Fibroblast of lung (primary cell): ENCODE results near the gene RRAD.

Source experiments
- EZH2 ChIP-seq: IDR thresholded peaks from 2 replicates; pipeline ENCODE4 v1.5.1; 2012; ENCODE audit warnings: low read length, control low read depth, mild to moderate bottlenecking; ENCODE audit errors: missing control alignments
- TF ChIP-seq, protein P1 (sequence below), 2 donors: IDR thresholded peaks in 1 of 2; conservative IDR thresholded peaks in 1 of 2; 1 replicate in 1 of 2; 2 replicates in 1 of 2; pipeline ENCODE4 v1.5.1; 2011 to 2012; ENCODE audit warnings: low read length in 2 of 2, control low read depth in 1 of 2, inconsistent platforms in 1 of 2, low read depth in 1 of 2, mild to moderate bottlenecking in 1 of 2

DNA sequence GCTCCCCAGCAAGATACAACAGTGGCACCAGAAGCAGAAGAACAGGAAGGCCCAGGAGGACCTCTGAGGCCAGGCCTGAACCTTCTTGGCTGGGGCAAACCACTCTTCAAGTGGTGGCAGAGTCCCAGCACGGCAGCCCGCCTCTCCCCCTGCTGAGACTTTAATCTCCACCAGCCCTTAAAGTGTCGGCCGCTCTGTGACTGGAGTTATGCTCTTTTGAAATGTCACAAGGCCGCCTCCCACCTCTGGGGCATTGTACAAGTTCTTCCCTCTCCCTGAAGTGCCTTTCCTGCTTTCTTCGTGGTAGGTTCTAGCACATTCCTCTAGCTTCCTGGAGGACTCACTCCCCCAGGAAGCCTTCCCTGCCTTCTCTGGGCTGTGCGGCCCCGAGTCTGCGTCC, 47.6 kb upstream of the RRAD start:
- TF ChIP-seq, protein P1, sequence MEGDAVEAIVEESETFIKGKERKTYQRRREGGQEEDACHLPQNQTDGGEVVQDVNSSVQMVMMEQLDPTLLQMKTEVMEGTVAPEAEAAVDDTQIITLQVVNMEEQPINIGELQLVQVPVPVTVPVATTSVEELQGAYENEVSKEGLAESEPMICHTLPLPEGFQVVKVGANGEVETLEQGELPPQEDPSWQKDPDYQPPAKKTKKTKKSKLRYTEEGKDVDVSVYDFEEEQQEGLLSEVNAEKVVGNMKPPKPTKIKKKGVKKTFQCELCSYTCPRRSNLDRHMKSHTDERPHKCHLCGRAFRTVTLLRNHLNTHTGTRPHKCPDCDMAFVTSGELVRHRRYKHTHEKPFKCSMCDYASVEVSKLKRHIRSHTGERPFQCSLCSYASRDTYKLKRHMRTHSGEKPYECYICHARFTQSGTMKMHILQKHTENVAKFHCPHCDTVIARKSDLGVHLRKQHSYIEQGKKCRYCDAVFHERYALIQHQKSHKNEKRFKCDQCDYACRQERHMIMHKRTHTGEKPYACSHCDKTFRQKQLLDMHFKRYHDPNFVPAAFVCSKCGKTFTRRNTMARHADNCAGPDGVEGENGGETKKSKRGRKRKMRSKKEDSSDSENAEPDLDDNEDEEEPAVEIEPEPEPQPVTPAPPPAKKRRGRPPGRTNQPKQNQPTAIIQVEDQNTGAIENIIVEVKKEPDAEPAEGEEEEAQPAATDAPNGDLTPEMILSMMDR (conservative IDR thresholded peaks at IDR 0.05 in 1 of 2, IDR thresholded peaks at IDR 0.05 in 1 of 2; ENCODE audit: low read depth in 1 of 2, low read length in 2 of 2): no peak
- TF ChIP-seq EZH2: no peak
